NCI-H2196 (cell line): ENCODE measurements around the gene MMP14.
A peak's percentile ranks its signal among the peaks of the same experiment; 100 is the strongest.

Experiments
- DNase-seq: peaks from one replicate; lab custom pipeline; 2025; ENCODE audit not compliant: unreplicated experiment; lab: John Stamatoyannopoulos, UW

The MMP14 gene

DNA sequence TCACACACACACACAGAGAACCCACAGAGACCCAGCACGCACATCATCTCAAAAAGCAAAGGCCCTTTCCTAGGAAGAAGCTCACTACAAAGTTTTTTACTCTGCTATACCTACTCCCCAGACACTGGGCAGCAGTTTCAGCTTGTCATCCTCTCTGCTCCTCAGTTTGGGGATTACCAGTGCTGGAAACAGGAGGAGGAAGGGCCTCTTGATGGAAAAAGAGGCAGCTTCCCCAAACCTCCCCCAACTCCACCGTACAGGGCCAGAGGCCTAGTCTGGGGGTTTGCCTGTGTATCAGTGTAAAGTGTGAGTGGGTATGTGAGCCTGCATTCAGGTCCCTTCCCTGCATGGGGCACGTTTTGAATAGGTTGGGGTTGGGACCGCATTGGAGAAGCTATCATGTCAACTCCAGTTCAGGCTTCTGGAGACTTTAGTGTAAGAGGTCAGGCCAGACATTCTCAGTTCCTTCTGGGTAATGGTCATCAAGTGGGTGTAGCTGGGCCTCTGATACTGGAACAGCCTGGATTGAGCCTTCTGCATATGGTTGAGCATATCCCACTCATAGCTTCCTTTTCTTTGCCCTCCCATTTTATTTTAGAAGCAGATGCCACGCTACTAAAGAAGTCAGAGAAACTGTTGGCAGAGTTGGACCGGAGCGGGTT is 47.8 kb downstream of the MMP14 start:
- no peak for DNase-seq

DNA sequence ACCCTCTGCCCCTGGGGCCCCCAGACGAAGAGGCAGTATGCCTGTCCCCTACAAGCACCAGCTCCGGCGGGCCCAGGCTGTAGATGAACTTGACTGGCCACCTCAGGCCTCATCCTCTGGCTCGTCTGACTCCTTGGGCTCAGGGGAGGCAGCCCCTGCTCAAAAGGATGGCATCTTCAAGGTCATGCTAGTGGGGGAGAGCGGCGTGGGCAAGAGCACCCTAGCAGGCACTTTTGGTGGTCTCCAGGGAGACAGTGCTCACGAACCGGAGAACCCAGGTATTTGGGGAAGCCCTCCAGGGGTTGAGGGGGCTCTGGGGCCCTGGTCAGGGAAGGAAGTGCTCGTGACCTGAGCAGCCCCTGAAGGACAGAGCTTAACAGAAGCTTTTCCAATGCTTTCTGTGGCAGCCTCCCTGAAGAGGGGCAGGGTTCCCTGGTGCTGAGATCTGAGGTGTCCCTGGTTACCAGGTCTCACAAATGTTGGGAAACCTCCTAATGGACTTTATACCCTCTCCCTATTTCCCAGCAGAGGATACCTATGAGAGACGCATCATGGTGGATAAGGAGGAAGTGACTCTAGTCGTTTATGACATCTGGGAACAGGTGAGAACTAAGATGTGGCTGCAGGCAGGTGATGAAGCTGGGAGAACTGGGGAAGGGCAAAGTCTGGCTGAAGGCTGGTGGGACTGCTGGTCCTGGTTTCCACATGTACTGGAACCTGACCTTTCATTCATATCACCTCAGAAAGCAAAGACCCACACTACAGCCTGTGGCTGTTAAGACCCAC is 48.5 kb downstream of the MMP14 start:
- no peak for DNase-seq

DNA sequence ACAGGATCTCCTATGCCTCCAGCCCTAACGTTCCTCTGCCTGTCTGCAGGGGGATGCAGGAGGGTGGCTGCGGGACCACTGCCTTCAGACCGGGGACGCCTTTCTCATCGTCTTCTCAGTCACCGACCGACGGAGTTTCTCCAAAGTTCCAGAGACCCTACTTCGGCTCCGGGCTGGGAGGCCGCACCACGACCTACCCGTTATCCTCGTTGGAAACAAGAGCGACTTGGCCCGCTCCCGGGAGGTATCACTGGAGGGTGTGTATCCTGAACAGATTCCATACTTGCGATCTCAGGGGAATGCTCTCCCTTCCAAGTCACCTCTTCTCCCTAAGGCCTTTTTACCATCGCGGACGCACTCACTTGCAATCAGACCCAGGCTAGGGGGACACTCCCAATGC is 49.6 kb downstream of the MMP14 start:
- no peak for DNase-seq

DNA sequence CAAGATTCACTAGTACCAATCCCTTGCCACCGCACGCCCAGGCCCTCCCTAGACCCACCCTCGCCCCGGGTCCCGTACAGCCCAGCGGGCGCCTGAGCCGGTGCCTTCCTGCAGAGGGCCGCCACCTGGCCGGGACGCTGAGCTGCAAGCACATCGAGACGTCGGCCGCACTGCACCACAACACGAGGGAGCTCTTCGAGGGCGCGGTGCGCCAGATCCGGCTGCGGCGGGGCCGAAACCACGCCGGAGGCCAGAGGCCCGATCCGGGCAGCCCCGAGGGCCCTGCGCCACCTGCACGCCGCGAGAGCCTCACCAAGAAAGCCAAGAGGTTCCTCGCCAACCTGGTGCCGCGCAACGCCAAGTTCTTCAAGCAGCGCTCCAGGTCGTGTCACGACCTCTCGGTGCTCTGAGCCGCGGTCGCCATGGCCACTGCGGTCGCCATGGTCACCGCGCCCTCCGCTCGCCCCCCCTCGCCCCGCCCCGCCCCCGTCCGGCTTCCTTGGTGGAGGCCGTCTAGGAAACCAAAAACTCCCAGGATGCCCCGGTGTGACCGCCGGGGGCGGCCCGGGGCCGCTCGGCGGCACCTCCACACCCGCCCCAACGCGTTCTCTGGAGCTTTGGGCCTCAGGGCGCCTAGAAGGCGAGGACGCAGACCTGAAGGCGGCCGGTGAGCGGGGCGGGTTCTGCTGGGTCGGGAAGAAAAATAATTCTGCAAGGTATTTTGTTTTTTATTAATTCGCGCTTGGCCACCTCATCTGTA is 50.3 kb downstream of the MMP14 start:
- DNase-seq = peak; percentile 88

DNA sequence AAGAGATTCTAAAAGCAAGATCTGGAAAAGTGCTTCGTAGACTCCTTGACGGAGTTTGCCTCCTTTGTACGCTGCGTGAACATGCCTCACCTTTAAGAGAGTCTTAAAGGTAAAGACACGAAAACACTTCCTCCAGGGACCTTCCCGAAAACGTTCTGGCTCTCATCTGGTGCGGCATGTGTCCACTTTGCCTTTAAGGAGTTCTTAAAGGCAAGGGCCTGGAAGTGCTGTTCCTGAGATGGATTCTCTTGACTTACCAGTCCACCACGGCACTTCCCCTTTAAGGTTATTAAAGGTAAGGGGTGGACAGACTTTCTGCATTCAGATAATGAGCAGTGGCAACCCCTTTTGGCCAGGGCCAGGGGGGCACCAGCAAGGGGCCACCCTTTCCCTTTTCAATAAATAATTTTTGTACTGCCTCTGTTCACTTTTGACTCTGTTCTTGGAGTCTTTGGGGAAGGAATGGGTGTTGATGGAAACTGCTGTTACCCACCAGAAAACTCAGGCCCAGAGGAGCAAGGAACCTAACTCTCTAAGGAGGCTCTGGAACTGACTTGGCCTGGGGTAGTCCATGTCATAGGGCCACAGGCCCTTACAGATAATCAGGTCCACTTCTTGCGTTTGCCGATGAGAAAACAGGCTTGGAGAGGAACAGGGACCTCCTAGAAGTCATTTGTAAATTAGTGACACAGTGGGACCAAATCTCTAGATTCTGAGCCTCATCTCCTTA is 51.0 kb downstream of the MMP14 start:
- peak; percentile 89 for DNase-seq

DNA sequence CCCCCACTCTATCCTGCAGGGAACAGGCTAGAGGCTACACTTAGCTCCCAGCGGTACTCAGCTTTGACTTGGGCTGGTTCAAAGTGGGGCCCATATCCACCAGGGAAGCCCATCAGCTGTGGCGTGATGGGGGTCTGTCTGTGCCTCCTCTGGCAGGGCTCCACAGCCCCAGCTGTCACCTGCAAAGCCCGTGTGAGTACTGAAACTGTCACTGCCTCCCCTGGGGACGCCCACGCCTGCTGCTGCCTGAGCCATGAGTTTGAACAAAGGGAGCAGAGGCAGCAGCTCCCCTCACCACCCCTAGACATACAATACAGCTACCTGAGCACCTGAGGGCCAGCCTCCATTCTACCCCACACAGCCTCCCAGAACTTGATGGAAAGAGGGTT is 51.6 kb downstream of the MMP14 start:
- no peak for DNase-seq

DNA sequence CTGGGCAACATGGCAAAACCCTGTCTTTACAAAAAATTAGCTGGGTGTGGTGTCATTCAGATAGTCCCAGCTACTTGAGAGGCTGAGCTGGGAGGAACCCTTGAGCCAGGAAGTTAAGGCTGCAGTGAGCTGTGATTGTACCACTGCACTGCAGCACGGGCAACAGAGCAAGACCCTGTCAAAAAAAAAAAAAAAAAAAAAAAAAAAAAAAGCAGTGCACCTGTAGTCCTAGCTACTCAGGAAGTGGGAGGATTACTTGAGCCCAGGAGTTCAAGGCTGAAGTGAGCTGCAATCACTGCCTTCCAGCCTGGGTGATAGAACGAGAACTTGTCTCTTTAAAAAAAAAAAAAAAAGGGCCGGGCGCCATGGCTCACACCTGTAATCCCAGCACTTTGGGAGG is 52.3 kb downstream of the MMP14 start:
- no peak for DNase-seq

DNA sequence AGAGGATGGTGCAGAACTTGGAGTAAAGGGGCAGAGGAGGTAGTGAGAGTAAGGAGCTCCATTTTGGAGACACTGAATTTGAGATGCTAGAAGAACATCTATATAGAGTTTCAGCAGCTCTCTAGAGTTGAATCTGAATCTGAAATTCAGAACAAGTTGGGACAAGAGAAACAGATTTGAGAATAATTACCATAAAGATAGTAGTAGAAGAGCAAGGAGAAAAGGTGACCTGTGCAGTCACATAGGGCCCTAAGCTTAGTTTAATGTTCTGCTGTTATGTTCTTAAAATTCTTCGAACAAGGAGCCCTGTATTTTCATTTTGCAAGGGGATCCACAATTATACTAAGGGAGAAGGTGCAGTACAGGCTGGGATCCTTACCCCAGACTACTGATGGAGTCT is 54.0 kb downstream of the MMP14 start:
- DNase-seq = no peak

DNA sequence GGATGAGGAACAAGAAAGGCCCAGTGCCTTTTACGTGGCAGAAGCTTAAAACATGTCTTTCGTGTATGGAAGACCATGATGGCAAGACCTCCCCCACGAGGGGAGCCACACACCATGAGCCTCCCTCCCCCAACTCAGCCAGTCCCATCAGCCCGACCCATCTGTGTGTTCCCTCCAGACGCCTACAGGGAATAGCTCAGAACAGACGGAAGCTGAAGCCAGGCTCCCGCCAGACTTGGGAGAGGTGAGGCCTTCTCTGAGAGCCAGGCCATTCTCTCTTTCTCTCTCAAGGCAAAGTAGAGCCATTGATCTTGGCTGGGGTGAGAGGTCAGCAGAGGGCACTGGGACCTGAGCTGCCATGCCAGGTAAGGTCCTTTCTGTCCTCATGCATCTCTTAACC is 56.1 kb downstream of the MMP14 start:
- DNase-seq = no peak

DNA sequence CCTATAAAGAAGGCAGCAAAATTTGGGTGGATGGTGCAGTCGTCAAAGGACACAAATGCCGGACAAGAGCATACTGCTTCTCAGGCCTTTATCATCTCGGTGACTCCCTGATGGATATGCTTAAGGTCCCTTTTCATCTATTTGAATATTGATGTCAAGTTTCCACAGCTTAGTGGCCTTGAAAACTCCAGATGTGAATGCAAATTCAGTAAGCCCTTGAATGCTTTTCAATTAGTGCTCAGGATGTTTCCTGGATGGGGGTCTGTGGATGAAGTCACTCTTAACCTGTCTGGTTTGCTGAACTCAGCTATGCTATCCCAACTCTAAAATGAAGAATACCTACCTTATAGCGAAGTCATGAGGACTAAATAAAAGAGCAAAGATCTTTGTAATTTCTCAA is 57.3 kb downstream of the MMP14 start:
- DNase-seq = no peak

DNA sequence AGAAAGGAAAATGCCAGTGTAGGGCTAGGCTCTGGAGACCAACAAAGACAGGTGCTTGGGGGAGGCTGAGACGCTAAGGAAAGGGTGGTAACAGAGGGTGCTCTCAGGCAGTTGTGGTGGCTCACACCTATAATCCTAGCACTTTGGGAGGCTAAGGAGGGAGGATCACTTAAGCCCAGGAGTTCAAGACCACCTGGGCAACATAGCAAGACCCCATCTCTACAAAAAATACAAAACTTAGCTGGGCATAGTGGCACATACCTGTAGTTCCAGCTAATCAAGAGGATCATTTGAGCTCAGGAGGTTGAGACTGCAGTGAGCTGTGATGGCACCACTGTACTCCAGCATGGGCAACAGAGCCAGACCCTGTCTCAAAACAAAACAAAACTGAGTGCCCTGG is 59.0 kb downstream of the MMP14 start:
- DNase-seq = no peak

DNA sequence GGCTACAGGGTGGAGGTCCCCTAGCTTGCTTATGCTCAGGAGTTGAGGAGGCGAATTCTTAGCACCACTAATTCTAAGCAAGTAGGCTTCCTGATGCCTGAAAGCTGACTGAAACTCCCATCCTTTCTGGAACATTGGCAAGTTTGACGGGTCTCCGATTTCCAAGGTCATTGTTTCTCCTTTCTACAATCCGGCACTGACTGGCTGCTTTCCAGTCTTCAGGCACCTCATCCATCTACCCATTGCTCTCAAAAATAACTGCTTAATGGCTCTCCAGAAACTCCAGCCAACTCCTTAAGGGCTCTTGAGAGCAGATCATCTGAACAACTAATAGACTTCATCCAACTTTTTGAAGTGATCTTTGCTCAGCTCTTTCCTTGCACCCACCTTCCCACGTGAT is 60.0 kb downstream of the MMP14 start:
- DNase-seq = no peak

DNA sequence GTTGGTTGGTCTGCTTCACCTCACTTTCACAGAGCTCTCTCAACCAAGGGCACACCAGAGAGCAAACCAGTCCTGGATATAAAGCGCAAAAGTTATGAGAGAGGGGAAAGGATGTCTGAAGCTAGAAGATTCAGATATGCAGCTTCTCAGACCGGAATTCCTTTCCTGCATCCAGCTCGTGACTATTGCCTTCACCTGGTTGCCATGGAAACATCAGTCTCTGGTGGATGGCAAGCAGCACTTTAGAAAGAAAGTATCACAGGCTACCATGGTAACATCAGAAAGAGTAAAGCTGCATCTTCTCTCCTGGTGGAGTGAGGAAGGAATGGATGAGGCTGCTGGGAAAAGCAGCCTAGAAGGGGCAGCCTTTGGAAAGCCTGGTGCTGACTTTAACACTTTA is 60.4 kb downstream of the MMP14 start:
- no peak for DNase-seq

DNA sequence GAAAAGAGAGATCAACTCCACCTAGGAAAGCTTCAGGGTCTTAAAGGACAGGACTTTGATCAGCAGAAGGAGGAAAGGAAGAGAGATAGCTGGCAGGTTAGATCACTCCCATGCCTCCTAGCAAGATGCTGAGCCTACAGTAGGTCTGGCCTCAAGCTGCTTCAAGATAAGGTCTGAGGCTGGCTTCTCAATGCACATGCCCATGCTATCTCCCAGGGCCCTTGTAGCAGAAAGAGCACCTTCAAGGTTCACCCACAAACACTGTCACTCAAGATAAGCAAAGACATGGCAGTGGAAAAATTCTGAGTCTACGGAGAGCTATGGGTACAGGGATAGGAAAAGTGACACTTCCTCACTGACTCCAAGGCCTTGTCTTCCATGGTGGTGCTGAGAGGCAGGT is 61.0 kb downstream of the MMP14 start:
- no peak for DNase-seq
